Kidney (tissue), 14 donors: ENCODE data around the gene FN3K. TPM values are rescaled to one million over a fixed set of nuclear protein-coding genes. Genes with fewer than 3 reads are reported as not detected.

Experiments
- DNase-seq, 5 donors: peaks; one replicate each; pipeline ENCODE4 v3.0.0-alpha.2; 2013 to 2020
- FAIRE-seq: peaks from 2 replicates; lab custom pipeline; 2012; peaks lifted over from hg19 to GRCh38; lab: Jason Lieb, UNC
- H3K27ac ChIP-seq, 2 donors: one replicate each; pipeline ENCODE4 v1.7.0; 2013; ENCODE audit warnings: low read depth in 2 of 2, low read length in 2 of 2, inconsistent platforms in 1 of 2
- H3K27me3 ChIP-seq: one replicate; pipeline ENCODE4 v1.7.1; 2013; ENCODE audit warnings: low read length, inconsistent platforms; ENCODE audit not compliant: control insufficient read depth, insufficient read depth
- H3K36me3 ChIP-seq, 3 donors: one replicate each; pipeline versions ENCODE4 v1.7.0 to v1.7.1; 2013; ENCODE audit warnings: low read length in 3 of 3, control low read depth in 1 of 3, inconsistent platforms in 1 of 3; ENCODE audit not compliant: insufficient read depth in 3 of 3, control insufficient read depth in 2 of 3
- H3K4me1 ChIP-seq, 3 donors: one replicate each; pipeline versions ENCODE4 v1.7.0 to v1.7.1; 2013; ENCODE audit warnings: low read length in 3 of 3, inconsistent platforms in 1 of 3, low read depth in 1 of 3; ENCODE audit not compliant: control insufficient read depth in 2 of 3, insufficient read depth in 2 of 3
- H3K4me3 ChIP-seq, 3 donors: one replicate each; pipeline versions ENCODE4 v1.7.0 to v1.8.1; 2013; ENCODE audit warnings: low read length in 3 of 3, control low read depth in 1 of 3, inconsistent platforms in 1 of 3
- H3K9ac ChIP-seq, 3 donors: one replicate each; pipeline versions ENCODE4 v1.7.0 to v1.7.1; 2013; ENCODE audit warnings: low read length in 3 of 3, control low read depth in 1 of 3, inconsistent platforms in 1 of 3
- H3K9me3 ChIP-seq, 3 donors: one replicate each; pipeline versions ENCODE4 v1.7.0 to v1.7.1; 2013; ENCODE audit warnings: low read length in 3 of 3, control low read depth in 1 of 3, inconsistent platforms in 1 of 3; ENCODE audit not compliant: control insufficient read depth in 2 of 3, insufficient read depth in 1 of 3
- intact Hi-C: fragments of 100-400 bp; cut with DNase I; formaldehyde crosslinking; loops from one replicate; pipeline ENCODE4 v1.11.1; 2022
- polyA plus RNA-seq: library from polyadenylated mRNA; stranded (reverse); fragments of 350-450 nt; fragmentation: Illumina TruSeq; extraction: RNeasy Lipid Tissue Mini Kit (QIAGEN cat#74804); gene quantifications from one replicate; pipeline ENCODE4 v1.2.3, GENCODE V29; 2014; ENCODE audit warnings: low read depth, low replicate concordance; ENCODE audit not compliant: insufficient read depth
- total RNA-seq: library from RNA; stranded (reverse); fragmentation: NEBNext Ultra II Directional; extraction: Animal tissue kit (Norgen Biotek cat#: 25700); gene quantifications from one replicate; pipeline ENCODE4 v1.2.1, GENCODE V29; 2021
- TF ChIP-seq, protein P1 (sequence below): IDR thresholded peaks from 3 replicates; pipeline ENCODE4 v1.5.1; 2012; ENCODE audit warnings: mild to moderate bottlenecking, moderate library complexity, borderline replicate concordance; ENCODE audit not compliant: insufficient read depth; ENCODE audit errors: extremely low read depth
- donor health status: control.
- donor health status: control.
- donor health status: control.
- donor health status: control.
- donor health status: control.
- donor health status: DM: yes; HTN: yes; CAD: no.
- donor health status: Normal renal cell carcinoma (clear cell type).

FN3K gene
- total and polyA plus RNA-seq, 2 donors from 2014 or later = 33.3 to 114 TPM

DNA sequence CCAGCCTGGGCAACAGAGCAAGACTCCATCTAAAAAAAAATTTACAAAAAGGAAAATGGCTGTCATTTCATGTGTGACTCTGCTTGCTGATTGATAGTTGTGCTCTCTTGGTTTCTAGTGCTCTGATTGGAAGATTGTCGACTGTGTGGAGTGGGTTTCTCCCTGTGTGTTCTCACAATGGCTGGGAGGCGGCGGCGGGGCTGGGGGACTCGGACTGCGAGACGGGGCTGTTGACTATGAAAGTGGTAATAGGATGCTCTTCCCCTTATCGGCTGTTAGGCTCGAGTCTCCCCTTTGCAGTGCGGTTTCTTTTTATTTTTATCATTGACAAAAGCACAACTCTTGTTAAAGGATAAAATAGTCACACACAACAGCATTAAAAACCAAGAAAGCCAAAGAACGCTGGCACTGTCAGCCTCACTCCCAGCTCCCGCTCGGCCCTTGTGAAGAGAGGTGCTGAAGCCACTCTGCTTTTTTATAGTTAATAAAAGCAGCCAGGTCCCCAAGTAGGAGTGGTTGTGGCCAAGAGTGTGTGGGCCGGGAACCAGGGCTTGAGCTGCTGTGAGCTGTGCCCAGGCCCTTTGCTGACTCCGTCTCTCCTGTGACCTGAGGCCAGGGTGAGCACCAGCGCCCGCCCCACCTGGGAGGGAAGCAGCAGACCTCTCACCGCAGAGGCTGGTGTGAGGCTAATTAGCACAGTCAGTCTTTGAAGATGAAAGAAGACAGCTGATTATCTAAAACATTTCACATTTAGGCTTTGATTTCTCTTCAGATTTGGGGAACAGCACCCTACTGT is 53.0 kb downstream of the FN3K start:
- intact Hi-C loops = no loop called here
- Histone ChIP-seq H3K4me3 (no peak overlapping the region), H3K9ac (no peak overlapping the region), H3K27me3 (no peaks in the 10 kb centered on the region), H3K4me1 (no peaks in the 10 kb centered on the region), H3K9me3 (no peaks in the 10 kb centered on the region), H3K36me3 (peaks cover 0 to 2% (median 0%) of the 10 kb centered on the region in 3 donors), H3K27ac (no peak overlapping the region)
- TF ChIP-seq, protein P1, sequence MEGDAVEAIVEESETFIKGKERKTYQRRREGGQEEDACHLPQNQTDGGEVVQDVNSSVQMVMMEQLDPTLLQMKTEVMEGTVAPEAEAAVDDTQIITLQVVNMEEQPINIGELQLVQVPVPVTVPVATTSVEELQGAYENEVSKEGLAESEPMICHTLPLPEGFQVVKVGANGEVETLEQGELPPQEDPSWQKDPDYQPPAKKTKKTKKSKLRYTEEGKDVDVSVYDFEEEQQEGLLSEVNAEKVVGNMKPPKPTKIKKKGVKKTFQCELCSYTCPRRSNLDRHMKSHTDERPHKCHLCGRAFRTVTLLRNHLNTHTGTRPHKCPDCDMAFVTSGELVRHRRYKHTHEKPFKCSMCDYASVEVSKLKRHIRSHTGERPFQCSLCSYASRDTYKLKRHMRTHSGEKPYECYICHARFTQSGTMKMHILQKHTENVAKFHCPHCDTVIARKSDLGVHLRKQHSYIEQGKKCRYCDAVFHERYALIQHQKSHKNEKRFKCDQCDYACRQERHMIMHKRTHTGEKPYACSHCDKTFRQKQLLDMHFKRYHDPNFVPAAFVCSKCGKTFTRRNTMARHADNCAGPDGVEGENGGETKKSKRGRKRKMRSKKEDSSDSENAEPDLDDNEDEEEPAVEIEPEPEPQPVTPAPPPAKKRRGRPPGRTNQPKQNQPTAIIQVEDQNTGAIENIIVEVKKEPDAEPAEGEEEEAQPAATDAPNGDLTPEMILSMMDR = no peak
- FAIRE-seq (no peak), DNase-seq (peak in 1 of 5 donors; percentile 10)

- TF ChIP-seq, protein P1 = no peak
- FAIRE-seq = no peak
Measured at GRCh38 chr17:82789051-82789592, 53.7 kb downstream of the FN3K start.

DNA sequence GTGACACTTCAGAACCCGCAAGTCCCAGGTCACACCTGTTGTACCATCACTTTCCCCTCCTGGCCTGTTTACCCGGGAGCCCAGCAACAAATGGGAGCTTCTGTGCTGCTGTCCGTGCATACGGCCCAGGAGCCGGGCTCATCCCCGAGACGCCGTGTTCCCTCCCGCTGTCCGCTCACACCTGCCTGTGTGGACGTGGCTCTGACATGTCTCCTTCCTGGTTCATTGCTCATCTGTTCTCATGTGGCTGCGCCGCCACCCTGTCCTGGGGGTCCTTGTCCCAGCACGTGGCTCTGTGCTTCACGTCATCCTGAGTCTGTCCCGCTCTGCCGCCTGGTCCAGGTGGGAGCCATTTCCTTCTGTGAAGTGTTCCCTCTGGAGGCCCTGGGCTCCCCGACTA is 54.4 kb downstream of the FN3K start:
- TF ChIP-seq, protein P1 = no peak
- Histone ChIP-seq H3K27me3 (no peaks in the 10 kb centered on the region), H3K9me3 (no peaks in the 10 kb centered on the region), H3K36me3 (peaks cover 0 to 2% (median 0%) of the 10 kb centered on the region in 3 donors), H3K4me1 (no peaks in the 10 kb centered on the region), H3K27ac (no peak overlapping the region), H3K9ac (no peak overlapping the region), H3K4me3 (no peak overlapping the region)
- FAIRE-seq (no peak), DNase-seq (no peak)
- intact Hi-C loops = no loop called here

More at GRCh38 chr17:82789051-82789592, 53.7 kb downstream of the FN3K start:
- H3K4me3 ChIP-seq = no peak overlapping the region
- intact Hi-C loops = no loop called here
- H3K9me3 ChIP-seq = no peaks in the 10 kb centered on the region
- peaks cover 0 to 2% (median 0%) of the 10 kb centered on the region in 3 donors for H3K36me3 ChIP-seq
- H3K9ac ChIP-seq = no peak overlapping the region
- H3K27ac ChIP-seq = no peak overlapping the region
- H3K27me3 ChIP-seq = no peaks in the 10 kb centered on the region
- no peaks in the 10 kb centered on the region for H3K4me1 ChIP-seq
- DNase-seq = peak in 2 of 5 donors; percentile 23 to 26
